SK-N-MC (cell line): Measurements from ENCODE around the gene MAPKAPK2.

Experiments used
- DNase-seq: peaks from one replicate; pipeline ENCODE4 v3.0.0-alpha.2; 2011; ENCODE audit warnings: low read depth, low spot score
- H3K27ac ChIP-seq: fragments of 200-600 bp; sonication (generic); 2 replicates; pipeline ENCODE4 v1.5.1; 2016; ENCODE audit warnings: mixed run types
- H3K36me3 ChIP-seq: fragments of 200-600 bp; sonication (generic); 2 replicates; pipeline ENCODE4 v1.6.1; 2017; ENCODE audit warnings: antibody characterized with exemption, low read length, mixed read lengths; ENCODE audit not compliant: insufficient read depth
- H3K4me3 ChIP-seq: fragments of 200-600 bp; sonication (generic); 2 replicates; pipeline ENCODE4 v1.5.1; 2016
- H3K9ac ChIP-seq: fragments of 200-600 bp; sonication (generic); 2 replicates; pipeline ENCODE4 v1.8.0; 2017; ENCODE audit warnings: mixed run types, mixed read lengths; ENCODE audit not compliant: insufficient read length
- H3K9me3 ChIP-seq: fragments of 200-600 bp; sonication (generic); 2 replicates; pipeline ENCODE4 v1.6.1; 2017; ENCODE audit warnings: low read depth, mild to moderate bottlenecking, antibody characterized with exemption, low read length, moderate library complexity, mixed read lengths
- EZH2 ChIP-seq: fragments of 200-600 bp; sonication (generic); IDR thresholded peaks from one replicate; pipeline ENCODE4 v1.6.1; 2017; ENCODE audit warnings: antibody characterized with exemption
- FOXP2 ChIP-seq: optimal IDR thresholded peaks from 2 replicates; pipeline ENCODE3; 2011; ENCODE audit warnings: mild to moderate bottlenecking, moderate library complexity; ENCODE audit not compliant: insufficient read depth; ENCODE audit errors: extremely low read length, control extremely low read depth
- POLR2AphosphoS5 ChIP-seq: IDR thresholded peaks from 2 replicates; pipeline ENCODE4 v1.6.1; 2012; ENCODE audit warnings: mild to moderate bottlenecking, low read depth, low read length, borderline replicate concordance

The MAPKAPK2 gene

GRCh38 chr1:206782448-206782847 lies 97.7 kb downstream of the MAPKAPK2 start:
- H3K9ac ChIP-seq = no peak overlapping the region
- TF ChIP-seq FOXP2 (no peak), POLR2AphosphoS5 (no peak)
- no peak for DNase-seq
- H3K36me3 ChIP-seq = no peaks in the 10 kb centered on the region
- H3K4me3 ChIP-seq = no peak overlapping the region
- H3K9me3 ChIP-seq = no peaks in the 10 kb centered on the region
- no peak overlapping the region for H3K27ac ChIP-seq

DNA sequence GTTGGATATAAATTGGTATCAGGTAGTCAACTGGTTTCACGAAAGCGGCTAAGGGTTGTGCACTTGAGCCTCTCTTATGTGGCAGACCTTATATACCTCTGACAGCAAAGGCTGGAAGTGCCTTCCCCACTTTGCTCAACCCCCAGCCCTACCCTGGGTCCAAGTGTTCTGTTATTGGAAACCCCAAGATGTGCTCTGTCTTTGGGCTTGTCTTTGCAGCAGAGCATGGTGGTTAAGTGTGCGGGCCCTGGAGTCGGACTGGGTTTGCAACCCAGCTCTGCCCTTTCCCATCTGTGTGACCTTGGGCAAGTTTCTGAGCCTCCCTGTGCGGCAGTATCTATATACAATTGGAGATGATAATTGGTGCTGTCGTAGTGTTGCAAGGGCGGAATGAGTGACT lies 98.8 kb downstream of the MAPKAPK2 start:
- no peak for DNase-seq
- Histone ChIP-seq H3K9ac (no peak overlapping the region), H3K27ac (no peak overlapping the region), H3K4me3 (no peak overlapping the region), H3K9me3 (no peaks in the 10 kb centered on the region), H3K36me3 (no peaks in the 10 kb centered on the region)
- TF ChIP-seq EZH2 = no peak
- TF ChIP-seq FOXP2 = no peak
- TF ChIP-seq POLR2AphosphoS5 = no peak
